Dedifferentiated amniotic fluid mesenchymal stem cell (primary cell): ENCODE data around the gene CATSPERB.
"Not testable (repeated sequence)": the region's sequence is repeated elsewhere in the genome, so short reads cannot be mapped to it uniquely, and the experiment has no call there.

Experiments
- DNase-seq: peaks from one replicate; pipeline ENCODE4 v3.0.0-alpha.2; 2016; ENCODE audit errors: extremely low spot score

CATSPERB gene

GRCh38 chr14:91732439-91732838 is 553 bp upstream of the CATSPERB start:
- DNase-seq = no peak

- no peak for DNase-seq
Observed at GRCh38 chr14:91731018-91731417, 868 bp downstream of the CATSPERB start.

- no peak for DNase-seq
Observed at GRCh38 chr14:91729756-91730155, 2.1 kb downstream of the CATSPERB start.

- no peak for DNase-seq
Observed at GRCh38 chr14:91728616-91729183, 3.2 kb downstream of the CATSPERB start.

- no peak for DNase-seq
Observed at GRCh38 chr14:91727121-91727520, 4.8 kb downstream of the CATSPERB start.

- no peak for DNase-seq
Observed at GRCh38 chr14:91723501-91723900, 8.4 kb downstream of the CATSPERB start.

- no peak for DNase-seq
Observed at GRCh38 chr14:91722386-91722785, 9.5 kb downstream of the CATSPERB start.

GRCh38 chr14:91719839-91720238 is 12.0 kb downstream of the CATSPERB start:
- no peak for DNase-seq

- no peak for DNase-seq
Observed at GRCh38 chr14:91716999-91717398, 14.9 kb downstream of the CATSPERB start.

GRCh38 chr14:91714805-91715204 is 17.1 kb downstream of the CATSPERB start:
- no peak for DNase-seq

GRCh38 chr14:91708795-91709194 is 23.1 kb downstream of the CATSPERB start:
- DNase-seq = no peak

- no peak for DNase-seq
Observed at GRCh38 chr14:91706996-91707395, 24.9 kb downstream of the CATSPERB start.

GRCh38 chr14:91694643-91695042 is 37.2 kb downstream of the CATSPERB start:
- DNase-seq = no peak

GRCh38 chr14:91693346-91693745 is 38.5 kb downstream of the CATSPERB start:
- no peak for DNase-seq

GRCh38 chr14:91692075-91692474 is 39.8 kb downstream of the CATSPERB start:
- DNase-seq = no peak

- no peak for DNase-seq
Observed at GRCh38 chr14:91689608-91690007, 42.3 kb downstream of the CATSPERB start.

GRCh38 chr14:91687436-91687835 is 44.5 kb downstream of the CATSPERB start:
- DNase-seq = not testable (repeated sequence)

- DNase-seq = no peak
Observed at GRCh38 chr14:91685600-91685999, 46.3 kb downstream of the CATSPERB start.

GRCh38 chr14:91681893-91682563 is 49.9 kb downstream of the CATSPERB start:
- no peak for DNase-seq

- DNase-seq = no peak
Observed at GRCh38 chr14:91681118-91681517, 50.8 kb downstream of the CATSPERB start.

- DNase-seq = no peak
Observed at GRCh38 chr14:91679273-91679672, 52.6 kb downstream of the CATSPERB start.

- DNase-seq = not testable (repeated sequence)
Observed at GRCh38 chr14:91677687-91678086, 54.2 kb downstream of the CATSPERB start.

GRCh38 chr14:91674911-91675310 is 57.0 kb downstream of the CATSPERB start:
- DNase-seq = no peak

GRCh38 chr14:91669867-91670266 is 62.0 kb downstream of the CATSPERB start:
- no peak for DNase-seq
